Heart right ventricle (tissue), 16 donors: ENCODE measurements around the gene RTKN2. TPM values are rescaled to one million over a fixed set of nuclear protein-coding genes. Genes with fewer than 3 reads are reported as not detected.

ENCODE experiments used
- ATAC-seq, 8 donors: fragments of 200-7000 bp; cut with Tn5 transposase; one replicate each; pipeline ENCODE4 v1.9.1; 2020; ENCODE audit warnings: mild to moderate bottlenecking in 8 of 8, moderate library complexity in 8 of 8, moderate number of reproducible peaks in 1 of 8
- DNase-seq, 2 donors: peaks; one replicate each; pipeline ENCODE4 v3.0.0-alpha.2; 2020
- H3K27ac ChIP-seq, 10 donors: fragments of 200-600 bp; sonication (generic) in 2 of 10; one replicate each; pipeline versions ENCODE4 v1.5.0 to v1.8.0; 2020 to 2022; ENCODE audit warnings: mild to moderate bottlenecking in 3 of 10
- H3K27me3 ChIP-seq, 7 donors: fragments of 200-600 bp; one replicate each; pipeline ENCODE4 v1.8.0; 2021 to 2022; ENCODE audit warnings: mild to moderate bottlenecking in 2 of 7
- H3K36me3 ChIP-seq, 9 donors: fragments of 200-600 bp; sonication (generic) in 1 of 9; one replicate each; pipeline versions ENCODE4 v1.5.0 to v1.8.0; 2020 to 2022; ENCODE audit warnings: mild to moderate bottlenecking in 2 of 9
- H3K4me1 ChIP-seq, 9 donors: fragments of 200-600 bp; sonication (generic) in 1 of 9; one replicate each; pipeline versions ENCODE4 v1.5.0 to v1.8.0; 2020 to 2022; ENCODE audit warnings: mild to moderate bottlenecking in 4 of 9
- H3K4me3 ChIP-seq, 10 donors: fragments of 200-600 bp; sonication (generic) in 2 of 10; one replicate each; pipeline versions ENCODE4 v1.5.0 to v1.8.0; 2020 to 2022; ENCODE audit warnings: mild to moderate bottlenecking in 7 of 10, moderate library complexity in 2 of 10
- H3K9me3 ChIP-seq, 11 donors: fragments of 200-600 bp in 10 of 11; sonication (generic) in 2 of 11; one replicate each; pipeline versions ENCODE4 v1.5.0 to v1.8.0; 2013 to 2022; ENCODE audit warnings: mild to moderate bottlenecking in 2 of 11, control low read depth in 1 of 11, moderate library complexity in 1 of 11
- CTCF ChIP-seq, 9 donors: fragments of 200-600 bp; sonication (generic) in 2 of 9; IDR thresholded peaks; one replicate each; pipeline versions ENCODE4 v1.5.0 to v1.8.0; 2021 to 2022; ENCODE audit warnings: antibody characterized with exemption in 9 of 9, mild to moderate bottlenecking in 5 of 9, moderate library complexity in 1 of 9
- WGBS, 2 donors: extraction: QIAGEN DNeasy Blood & Tissue Kit; methylation state at CpG; one replicate each; pipeline ENCODE4 v1.1.7; 2013; ENCODE audit warnings: inconsistent platforms in 1 of 2; 5-methylcytosine and 5-hydroxymethylcytosine counted together
- intact Hi-C, 10 donors: fragments of 100-400 bp; cut with DNase I; formaldehyde crosslinking; loops; one replicate each; pipeline versions ENCODE4 v1.11.1 to v1.14.2; 2022
- polyA plus RNA-seq, 2 donors: library from polyadenylated mRNA; stranded (reverse); fragments of 200-250 nt; gene quantifications; one replicate each; pipeline ENCODE4 v1.2.3, GENCODE V29; 2013
- total RNA-seq, 10 donors: library from RNA; stranded (reverse); fragmentation: NEBNext Ultra II Directional in 3 of 10; extraction: Animal tissue kit (Norgen Biotek cat#: 25700) in 3 of 10; gene quantifications; one replicate each; pipeline versions ENCODE4 v1.2.1 to v1.2.4, GENCODE V29; 2021 to 2023
- donor health status: Arrhythmogenic right ventricular cardiomyopathy.
- donor health status: ischemic (EF 13 %, LVEDD 7.1; RV severe dilation, severe dysfunction).
- donor health status: healthy with polysubstance abuse.
- donor health status: DM: no; HTN: yes; CAD: no.
- donor health status: DM: no; HTN: no; CAD: no.
- donor health status: ischemic (EF 25% LVEDD 6.9; RV normal size, moderate dysfunction).
- donor health status: ischemic (EF 25% LVEDD 5.7; RV mildly dilated, moderate dysfunction).
- donor health status: healthy.
- donor health status: DM: yes; HTN: yes; CAD: no.
- donor health status: Ischemic cardiomyopathy.
- donor health status: ischemic (EF 35%, LVEDD 5.7; RV mildly dilated, moderate dysfunction).
- donor health status: nonischemic (EF 11% LVEDD 7.7; RV severe dilation, severe dysfunction).
- donor health status: DM: yes; HTN: yes; CAD: no.
- donor health status: PGD.
- donor health status: ischemic (EF 29% LVEDD 5.4; RV normal size, mild dysfunction).
- donor health status: nonischemic (EF 23%, LVEDD 6.1; RV moderate dilation, normal function).

RTKN2 gene
- total and polyA plus RNA-seq, 12 donors = 0.01 to 0.30 (median 0.14) TPM; not detected in 4

- intact Hi-C loops = no loop called here
Observed at GRCh38 chr10:62149621-62150020, 119.0 kb downstream of the RTKN2 start.

GRCh38 chr10:62148155-62148554 is 120.5 kb downstream of the RTKN2 start:
- WGBS, 2 donors = 83 to 96% methylated on average over 3 of the region's 3 CpGs
- no peak for TF ChIP-seq CTCF (IDR thresholded peaks at IDR 0.05)
- Histone ChIP-seq H3K4me1 (peaks cover 0 to 6% (median 0%) of the 10 kb centered on the region in 9 donors), H3K27ac (no peak overlapping the region), H3K4me3 (no peak overlapping the region), H3K9me3 (peaks cover 0 to 15% (median 0%) of the 10 kb centered on the region in 11 donors), H3K36me3 (no peaks in the 10 kb centered on the region), H3K27me3 (no peaks in the 10 kb centered on the region)
- no peak for ATAC-seq
- DNase-seq = no peak
- intact Hi-C loops = no loop called here

More at GRCh38 chr10:62149621-62150020, 119.0 kb downstream of the RTKN2 start:
- no peaks in the 10 kb centered on the region for H3K36me3 ChIP-seq
- H3K27me3 ChIP-seq = no peaks in the 10 kb centered on the region
- no peak overlapping the region for H3K4me3 ChIP-seq
- DNase-seq (no peak), ATAC-seq (no peak)
- H3K4me1 ChIP-seq = peaks cover 0 to 14% (median 0%) of the 10 kb centered on the region in 9 donors
- peaks cover 0 to 10% (median 0%) of the 10 kb centered on the region in 11 donors for H3K9me3 ChIP-seq
- peak overlapping the region in 1 of 10 donors; percentile 29 for H3K27ac ChIP-seq
- no peak for TF ChIP-seq CTCF (IDR thresholded peaks at IDR 0.05)

GRCh38 chr10:62147425-62147824 is 121.2 kb downstream of the RTKN2 start:
- no peaks in the 10 kb centered on the region for H3K36me3 ChIP-seq
- H3K4me3 ChIP-seq = no peak overlapping the region
- DNase-seq (no peak), ATAC-seq (no peak)
- H3K27me3 ChIP-seq = no peaks in the 10 kb centered on the region
- H3K27ac ChIP-seq = no peak overlapping the region
- intact Hi-C loops = no loop called here
- WGBS, 2 donors = 94 to 95% methylated on average over 4 of the region's 4 CpGs
- TF ChIP-seq CTCF (IDR thresholded peaks at IDR 0.05) = no peak
- H3K4me1 ChIP-seq = no peaks in the 10 kb centered on the region
- peaks cover 0 to 20% (median 0%) of the 10 kb centered on the region in 11 donors for H3K9me3 ChIP-seq

- Histone ChIP-seq H3K4me3 (no peak overlapping the region), H3K4me1 (peaks cover 0 to 5% (median 2%) of the 10 kb centered on the region in 9 donors), H3K9me3 (peaks cover 0 to 6% (median 0%) of the 10 kb centered on the region in 11 donors), H3K27me3 (no peaks in the 10 kb centered on the region), H3K36me3 (no peaks in the 10 kb centered on the region), H3K27ac (no peak overlapping the region)
- TF ChIP-seq CTCF (IDR thresholded peaks at IDR 0.05) = no peak
- intact Hi-C loops = no loop called here
- DNase-seq = no peak
- no peak for ATAC-seq
- 97% methylated on average over 3 of the region's 3 CpGs for WGBS, 2 donors
Observed at GRCh38 chr10:62136931-62137330, 131.7 kb downstream of the RTKN2 start.
